MM.1S (cell line): ENCODE measurements around the gene HES5.
"Not testable (repeated sequence)": the region's sequence is repeated elsewhere in the genome, so short reads cannot be mapped to it uniquely, and the experiment has no call there.

Experiments
- DNase-seq: peaks from one replicate; pipeline ENCODE4 v3.0.0-alpha.2; 2015
- H2AFZ ChIP-seq: fragments of 300-600 bp; sonication (generic); 2 replicates; pipeline ENCODE4 v1.6.0; 2016; ENCODE audit warnings: antibody characterized with exemption, low read length
- H3F3A ChIP-seq: fragments of 300-600 bp; sonication (generic); 2 replicates; pipeline ENCODE4 v1.6.1; 2016; ENCODE audit warnings: mild to moderate bottlenecking, antibody characterized with exemption, low read length, moderate library complexity, mixed read lengths; ENCODE audit not compliant: insufficient read depth
- H3K27ac ChIP-seq: fragments of 300-600 bp; sonication (generic); 2 replicates; pipeline ENCODE4 v1.5.1; 2016; ENCODE audit warnings: mild to moderate bottlenecking, low read length
- H3K27me3 ChIP-seq: fragments of 300-600 bp; sonication (generic); replicated peaks from 2 replicates; pipeline ENCODE4 v1.6.0; 2016; ENCODE audit warnings: low read length; ENCODE audit not compliant: insufficient read depth
- H3K36me3 ChIP-seq: fragments of 300-600 bp; sonication (generic); replicated peaks from 2 replicates; pipeline ENCODE4 v1.6.1; 2016; ENCODE audit warnings: mild to moderate bottlenecking, low read length, mixed read lengths; ENCODE audit not compliant: insufficient read depth
- H3K4me1 ChIP-seq: fragments of 300-600 bp; sonication (generic); 2 replicates; pipeline ENCODE4 v1.6.1; 2016; ENCODE audit warnings: low read length, mixed read lengths
- H3K4me2 ChIP-seq: fragments of 300-600 bp; sonication (generic); 2 replicates; pipeline ENCODE4 v1.6.0; 2016; ENCODE audit warnings: low read depth, low read length
- H3K4me3 ChIP-seq: fragments of 300-600 bp; sonication (generic); 2 replicates; pipeline ENCODE4 v1.5.1; 2016; ENCODE audit warnings: low read length, mixed read lengths
- H3K79me2 ChIP-seq: fragments of 300-600 bp; sonication (generic); 2 replicates; pipeline ENCODE4 v1.6.1; 2016; ENCODE audit warnings: mixed run types, low read length, mixed read lengths
- H3K9ac ChIP-seq: fragments of 300-600 bp; sonication (generic); 2 replicates; pipeline ENCODE4 v1.6.1; 2016; ENCODE audit warnings: low read length, mixed read lengths
- H3K9me2 ChIP-seq: fragments of 300-600 bp; sonication (generic); replicated peaks from 2 replicates; pipeline ENCODE4 v1.6.1; 2016; ENCODE audit warnings: mild to moderate bottlenecking, low read length, mixed read lengths; ENCODE audit not compliant: insufficient read depth
- H3K9me3 ChIP-seq: fragments of 300-600 bp; sonication (generic); replicated peaks from 2 replicates; pipeline ENCODE4 v1.6.1; 2016; ENCODE audit warnings: mild to moderate bottlenecking, low read length, mixed read lengths; ENCODE audit not compliant: insufficient read depth
- H4K20me1 ChIP-seq: fragments of 300-600 bp; sonication (generic); 2 replicates; pipeline ENCODE4 v1.6.1; 2016; ENCODE audit warnings: mild to moderate bottlenecking, low read length, moderate library complexity, mixed read lengths; ENCODE audit not compliant: insufficient read depth
- EZH2 ChIP-seq: fragments of 300-600 bp; sonication (generic); optimal IDR thresholded peaks from 2 replicates; pipeline ENCODE3; 2017; ENCODE audit warnings: low read depth, mild to moderate bottlenecking, antibody characterized with exemption, low read length, mixed read lengths
- EZH2phosphoT487 ChIP-seq: fragments of 300-600 bp; sonication (generic); IDR thresholded peaks from 2 replicates; pipeline ENCODE4 v1.6.1; 2018; ENCODE audit warnings: antibody characterized with exemption, low read length
- TF ChIP-seq, protein P1 (sequence below): fragments of 300-600 bp; sonication (generic); IDR thresholded peaks from 2 replicates; pipeline ENCODE4 v1.5.1; 2016; ENCODE audit warnings: antibody characterized with exemption, low read length, mixed read lengths

The HES5 gene

DNA sequence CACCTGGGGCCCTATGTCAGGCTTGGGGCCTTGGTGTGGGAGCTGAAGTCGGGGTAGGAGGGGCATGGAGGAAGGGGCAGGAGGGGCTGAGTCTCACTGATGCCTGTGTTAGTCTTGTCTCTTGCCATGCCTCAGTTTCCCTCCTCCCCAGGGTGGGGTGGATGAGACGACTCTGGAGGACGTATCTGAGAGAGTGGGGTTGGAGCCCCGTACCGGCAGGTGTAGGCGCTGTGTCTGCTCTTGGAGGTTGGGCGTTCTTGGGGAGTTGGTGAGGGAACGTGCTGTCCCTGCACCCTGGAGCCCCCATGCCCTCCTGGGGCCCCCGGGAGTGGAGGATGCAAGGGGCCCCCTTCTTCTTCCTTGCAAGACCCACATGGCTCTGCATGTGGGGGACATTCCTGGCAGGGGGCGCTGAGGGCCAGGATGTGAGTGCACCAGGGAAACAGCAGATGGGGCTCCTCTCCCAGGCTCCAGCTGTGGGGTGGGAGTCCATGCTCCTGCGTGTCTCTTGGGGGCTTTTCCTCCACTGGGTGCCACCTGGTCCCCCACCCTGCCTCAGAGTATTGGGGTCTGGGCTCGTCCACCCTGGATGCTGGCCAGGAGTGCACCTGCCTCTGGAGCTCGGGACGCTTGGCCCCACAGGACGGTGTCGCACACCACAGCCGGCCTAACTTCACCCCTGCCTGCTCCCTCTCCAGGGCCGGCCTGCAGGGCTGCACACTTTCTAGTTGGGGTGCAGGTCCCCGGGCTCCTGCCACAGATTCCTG, 24.7 kb upstream of the HES5 start:
- no peak for DNase-seq
- H3K79me2 ChIP-seq: peaks cover 21% of the 10 kb centered on the region
- H4K20me1 ChIP-seq: no peaks in the 10 kb centered on the region
- H2AFZ ChIP-seq: no peak overlapping the region
- no peak overlapping the region for H3K27ac ChIP-seq
- no peaks in the 10 kb centered on the region for H3F3A ChIP-seq
- H3K9me2 ChIP-seq: no peaks in the 10 kb centered on the region
- H3K36me3 ChIP-seq: no peaks in the 10 kb centered on the region
- H3K9me3 ChIP-seq: no peaks in the 10 kb centered on the region
- peaks cover 14% of the 10 kb centered on the region for H3K4me1 ChIP-seq
- H3K4me3 ChIP-seq: no peak overlapping the region
- H3K9ac ChIP-seq: no peak overlapping the region
- TF ChIP-seq, protein P1, sequence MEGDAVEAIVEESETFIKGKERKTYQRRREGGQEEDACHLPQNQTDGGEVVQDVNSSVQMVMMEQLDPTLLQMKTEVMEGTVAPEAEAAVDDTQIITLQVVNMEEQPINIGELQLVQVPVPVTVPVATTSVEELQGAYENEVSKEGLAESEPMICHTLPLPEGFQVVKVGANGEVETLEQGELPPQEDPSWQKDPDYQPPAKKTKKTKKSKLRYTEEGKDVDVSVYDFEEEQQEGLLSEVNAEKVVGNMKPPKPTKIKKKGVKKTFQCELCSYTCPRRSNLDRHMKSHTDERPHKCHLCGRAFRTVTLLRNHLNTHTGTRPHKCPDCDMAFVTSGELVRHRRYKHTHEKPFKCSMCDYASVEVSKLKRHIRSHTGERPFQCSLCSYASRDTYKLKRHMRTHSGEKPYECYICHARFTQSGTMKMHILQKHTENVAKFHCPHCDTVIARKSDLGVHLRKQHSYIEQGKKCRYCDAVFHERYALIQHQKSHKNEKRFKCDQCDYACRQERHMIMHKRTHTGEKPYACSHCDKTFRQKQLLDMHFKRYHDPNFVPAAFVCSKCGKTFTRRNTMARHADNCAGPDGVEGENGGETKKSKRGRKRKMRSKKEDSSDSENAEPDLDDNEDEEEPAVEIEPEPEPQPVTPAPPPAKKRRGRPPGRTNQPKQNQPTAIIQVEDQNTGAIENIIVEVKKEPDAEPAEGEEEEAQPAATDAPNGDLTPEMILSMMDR: peak; percentile 32
- no peak for TF ChIP-seq EZH2
- TF ChIP-seq EZH2phosphoT487: no peak
- no peaks in the 10 kb centered on the region for H3K27me3 ChIP-seq
- H3K4me2 ChIP-seq: peak overlapping the region; percentile 92; the same call in 1 of the 2 replicates

DNA sequence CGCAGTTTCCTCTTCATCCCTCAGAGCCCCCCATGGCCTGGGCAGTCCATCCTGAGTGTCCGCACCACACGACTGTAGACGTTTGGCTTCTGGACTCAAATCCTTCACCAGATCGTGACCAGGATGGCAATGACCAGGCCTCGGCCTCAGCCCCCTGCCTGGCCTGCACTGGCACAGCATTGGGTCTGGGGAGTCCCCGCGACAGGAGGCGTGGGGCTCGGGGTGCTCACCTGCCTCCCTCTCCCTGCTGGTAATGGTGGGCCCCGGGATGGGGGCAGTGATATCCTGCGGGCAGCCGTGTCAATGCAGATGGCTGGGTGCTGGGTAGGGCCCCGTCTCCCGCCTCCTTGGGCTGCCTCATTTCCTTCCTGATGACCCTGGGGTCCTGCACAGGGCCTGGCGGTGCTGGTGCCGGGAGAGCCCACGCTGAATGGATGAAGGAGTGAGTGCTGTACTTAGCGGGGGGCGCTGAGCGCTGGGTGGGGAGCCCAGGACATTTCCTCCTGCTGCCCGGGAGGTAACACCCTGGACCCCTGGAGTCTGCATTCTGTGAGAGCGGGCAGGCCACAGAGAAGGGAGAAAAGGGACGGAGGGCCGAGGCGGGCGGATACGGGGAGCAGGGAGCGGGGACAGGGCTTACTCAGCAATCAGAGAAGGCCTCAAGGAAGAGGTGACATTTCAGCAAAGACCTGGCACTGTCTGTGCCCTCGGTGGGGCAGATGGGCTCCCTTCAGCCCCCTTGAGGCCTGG, 24.0 kb upstream of the HES5 start:
- H2AFZ ChIP-seq: no peak overlapping the region
- peaks cover 2% of the 10 kb centered on the region for H3F3A ChIP-seq
- no peak overlapping the region for H3K9ac ChIP-seq

DNA sequence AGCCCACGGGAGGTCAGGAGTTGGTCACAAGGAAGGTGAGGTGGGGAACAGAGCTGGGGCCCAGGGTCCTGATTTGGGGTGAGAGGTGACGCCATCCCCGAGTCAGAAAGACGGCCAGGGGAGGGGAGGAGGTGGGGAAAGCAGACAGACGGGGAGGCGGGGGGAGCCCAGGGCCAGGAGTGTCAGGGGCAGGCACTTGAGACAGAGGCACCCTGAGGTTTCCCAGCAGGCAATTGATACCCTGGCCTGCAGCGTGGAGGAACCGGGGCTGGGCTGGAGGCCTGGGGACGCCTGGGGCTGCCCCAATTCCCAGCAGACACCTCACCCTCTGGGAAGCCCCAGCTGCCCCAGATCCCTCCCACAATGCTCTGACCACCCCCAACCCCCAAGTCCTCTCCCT, 23.0 kb upstream of the HES5 start:
- not testable (repeated sequence) for H3K4me3 ChIP-seq, H3K9me3 ChIP-seq, H3K36me3 ChIP-seq, H3K4me2 ChIP-seq, H3K9ac ChIP-seq, DNase-seq, H3K27ac ChIP-seq, H2AFZ ChIP-seq, H3K9me2 ChIP-seq, H3K27me3 ChIP-seq, H4K20me1 ChIP-seq
- peaks cover 24% of the 10 kb centered on the region for H3K4me1 ChIP-seq
- H3F3A ChIP-seq: peaks cover 12% of the 10 kb centered on the region
- H3K79me2 ChIP-seq: peaks cover 21% of the 10 kb centered on the region

More for the DNA sequence above, 24.0 kb upstream of the HES5 start:
- no peak for TF ChIP-seq EZH2phosphoT487
- TF ChIP-seq, protein P1: no peak
- TF ChIP-seq EZH2: no peak
- H3K36me3 ChIP-seq: no peaks in the 10 kb centered on the region
- H4K20me1 ChIP-seq: no peaks in the 10 kb centered on the region
- DNase-seq: no peak
- no peak overlapping the region for H3K4me3 ChIP-seq
- H3K4me2 ChIP-seq: no peak overlapping the region
- H3K27me3 ChIP-seq: no peaks in the 10 kb centered on the region
- H3K27ac ChIP-seq: no peak overlapping the region
- no peaks in the 10 kb centered on the region for H3K9me3 ChIP-seq
- H3K4me1 ChIP-seq: peaks cover 18% of the 10 kb centered on the region
- peaks cover 21% of the 10 kb centered on the region for H3K79me2 ChIP-seq
- no peaks in the 10 kb centered on the region for H3K9me2 ChIP-seq

DNA sequence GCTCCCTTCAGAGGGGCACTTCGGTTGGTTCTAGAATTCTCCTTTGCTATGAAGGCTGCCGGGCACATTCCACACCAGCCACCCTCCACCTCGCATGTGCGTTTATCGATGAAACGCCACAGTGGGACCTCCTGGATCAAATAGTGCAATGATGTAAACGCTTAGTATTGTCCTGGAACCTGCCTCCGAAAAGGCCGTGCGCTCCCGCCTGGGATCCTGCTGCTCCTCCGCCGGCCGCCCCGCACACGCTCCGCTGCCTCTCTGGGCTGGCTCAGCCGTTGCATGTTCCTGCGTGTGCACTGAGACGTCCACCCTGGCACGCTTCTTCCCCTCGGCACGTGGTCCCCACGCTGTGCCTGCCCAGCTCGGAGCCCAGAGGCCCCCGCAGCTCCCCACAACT, 22.1 kb upstream of the HES5 start:
- DNase-seq: no peak
- Histone ChIP-seq H3K9me2 (no peaks in the 10 kb centered on the region), H3K27ac (no peak overlapping the region), H3K9ac (no peak overlapping the region), H3K27me3 (no peaks in the 10 kb centered on the region), H2AFZ (no peak overlapping the region), H3K36me3 (no peaks in the 10 kb centered on the region), H3K4me3 (no peak overlapping the region), H3K9me3 (no peaks in the 10 kb centered on the region), H4K20me1 (no peaks in the 10 kb centered on the region), H3K4me2 (no peak overlapping the region), H3K79me2 (peaks cover 20% of the 10 kb centered on the region), H3F3A (peaks cover 21% of the 10 kb centered on the region), H3K4me1 (peaks cover 27% of the 10 kb centered on the region)
- TF ChIP-seq EZH2 (no peak), EZH2phosphoT487 (no peak)
- TF ChIP-seq, protein P1: no peak

DNA sequence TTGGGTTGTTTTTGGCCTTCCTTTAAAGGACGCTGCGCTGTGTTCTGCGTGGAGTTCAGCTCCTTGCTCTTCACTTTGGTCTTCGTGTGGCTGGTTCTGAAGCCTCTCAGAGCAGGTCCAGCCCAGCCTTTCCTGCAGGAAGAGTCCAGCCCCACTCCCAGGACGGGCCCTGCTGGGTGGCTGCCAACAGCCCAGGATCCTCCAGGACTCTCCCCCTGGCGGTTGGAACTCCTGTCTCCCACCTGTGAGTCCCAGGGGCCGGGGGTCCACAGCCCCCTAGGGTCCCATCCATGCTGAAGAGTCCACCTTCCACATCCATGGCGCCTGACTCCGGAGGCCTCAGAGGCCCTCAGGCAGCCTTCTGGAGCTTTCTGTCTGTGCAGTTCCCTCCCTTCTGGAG, 21.5 kb upstream of the HES5 start:
- not testable (repeated sequence) for H3K36me3 ChIP-seq, H3K9me2 ChIP-seq, DNase-seq, H3K4me2 ChIP-seq, H4K20me1 ChIP-seq, H3K27ac ChIP-seq, H2AFZ ChIP-seq, H3K27me3 ChIP-seq, H3K4me3 ChIP-seq, H3K9ac ChIP-seq, H3K9me3 ChIP-seq
- Histone ChIP-seq H3K4me1 (peaks cover 26% of the 10 kb centered on the region), H3K79me2 (peaks cover 14% of the 10 kb centered on the region), H3F3A (peaks cover 28% of the 10 kb centered on the region)
